A673 (cell line): ENCODE measurements around the gene EFHC1. TPM values are rescaled to one million over a fixed set of nuclear protein-coding genes. Genes with fewer than 3 reads are reported as not detected.

ENCODE experiments used
- BruUV-seq: library from RNA; stranded (reverse); fragments of 400-500 nt; replicated peaks from 2 replicates; lab custom pipeline; 2021; lab: Mats Ljungman, UMichigan
- CTCF ChIA-PET: fragments of 300-600 bp; sonication (Branson Sonifier 250); formaldehyde crosslinking; loops from one replicate; lab custom pipeline; 2022; ENCODE audit warnings: antibody characterized with exemption; lab: Charles Lee
- POLR2A ChIA-PET: fragments of 300-600 bp; sonication (Branson Sonifier 250); formaldehyde crosslinking; loops from one replicate; lab custom pipeline; 2022; ENCODE audit warnings: antibody characterized with exemption; ENCODE audit not compliant: low non-redundant PET; lab: Charles Lee
- DNase-seq: peaks from one replicate; pipeline ENCODE4 v3.0.0-alpha.2; 2015; ENCODE audit warnings: low spot score
- H3K27ac ChIP-seq: fragments of 200-600 bp; sonication (generic); 2 replicates; pipeline ENCODE4 v1.5.1; 2016; ENCODE audit warnings: mixed run types, low read depth, mild to moderate bottlenecking, mixed read lengths, antibody characterized with exemption, low read length; ENCODE audit not compliant: poor library complexity, severe bottlenecking
- H3K27me3 ChIP-seq: fragments of 200-600 bp; sonication (generic); replicated peaks from 2 replicates; pipeline ENCODE4 v1.6.1; 2017; ENCODE audit warnings: mixed run types, low read depth, mild to moderate bottlenecking, mixed read lengths, antibody characterized with exemption, low read length; ENCODE audit not compliant: insufficient read depth, poor library complexity
- H3K36me3 ChIP-seq: fragments of 200-600 bp; sonication (generic); 2 replicates; pipeline ENCODE4 v1.6.1; 2016; ENCODE audit warnings: mixed run types, mild to moderate bottlenecking, mixed read lengths, antibody characterized with exemption, low read length; ENCODE audit not compliant: insufficient read depth, poor library complexity, severe bottlenecking
- H3K4me1 ChIP-seq: fragments of 200-600 bp; sonication (generic); 2 replicates; pipeline ENCODE4 v1.6.1; 2017; ENCODE audit warnings: mixed run types, mild to moderate bottlenecking, mixed read lengths, antibody characterized with exemption, low read length; ENCODE audit not compliant: insufficient read depth, poor library complexity, severe bottlenecking
- H3K4me3 ChIP-seq: fragments of 200-600 bp; sonication (generic); 2 replicates; pipeline ENCODE4 v1.5.1; 2016; ENCODE audit warnings: low read depth, mixed run types, mild to moderate bottlenecking, mixed read lengths, low read length; ENCODE audit not compliant: poor library complexity, severe bottlenecking
- H3K9me3 ChIP-seq: fragments of 200-600 bp; sonication (generic); 2 replicates; pipeline ENCODE4 v1.6.1; 2016; ENCODE audit warnings: mixed run types, low read depth, mild to moderate bottlenecking, mixed read lengths, antibody characterized with exemption, low read length; ENCODE audit not compliant: poor library complexity, severe bottlenecking
- CTCF ChIP-seq: fragments of 300-800, 200-600 bp; sonication (generic); conservative IDR thresholded peaks from 2 replicates; pipeline ENCODE4 v1.5.1; 2017; ENCODE audit warnings: low read depth, mild to moderate bottlenecking, antibody characterized with exemption, low read length, moderate library complexity, mixed read lengths
- EZH2 ChIP-seq: fragments of 200-600 bp; sonication (generic); IDR thresholded peaks from 2 replicates; pipeline ENCODE4 v1.6.1; 2017; ENCODE audit warnings: borderline replicate concordance, low read depth, mild to moderate bottlenecking, mixed read lengths, antibody characterized with exemption, low read length; ENCODE audit not compliant: poor library complexity, severe bottlenecking
- intact Hi-C: fragments of 100-400 bp; cut with micrococcal nuclease; formaldehyde crosslinking; loops from one replicate; pipeline ENCODE4 v1.10.0; 2022; ENCODE audit not compliant: unreplicated experiment
- total RNA-seq: library from RNA; stranded (reverse); gene quantifications from 2 replicates; pipeline ENCODE4 v1.2.3, GENCODE V29; 2021

EFHC1 gene
- total RNA-seq, 1 experiment from 2014 or later, result 16.9 TPM

- Histone ChIP-seq H3K9me3 (no peaks in the 10 kb centered on the region), H3K36me3 (no peaks in the 10 kb centered on the region), H3K27me3 (no peaks in the 10 kb centered on the region), H3K4me3 (no peak overlapping the region), H3K27ac (no peak overlapping the region), H3K4me1 (peaks cover 6% of the 10 kb centered on the region)
- TF ChIP-seq EZH2, result no peak
- no peak for TF ChIP-seq CTCF
- intact Hi-C loops, result no loop called here
- ChIA-PET CTCF (no interaction called here), POLR2A (interaction anchor here (0.6 kb wide), 1 partner anchor 16 kb away, joined by 4 read pairs; no protein-coding TSS in a partner anchor)
- no peak for DNase-seq
- no TSS peak for BruUV-seq
Measured at GRCh38 chr6:52389264-52389625, 30.9 kb upstream of the EFHC1 start.

- no TSS peak for BruUV-seq
- Histone ChIP-seq H3K27ac (no peak overlapping the region), H3K4me3 (no peak overlapping the region), H3K9me3 (no peaks in the 10 kb centered on the region), H3K27me3 (no peaks in the 10 kb centered on the region), H3K4me1 (peaks cover 6% of the 10 kb centered on the region), H3K36me3 (no peaks in the 10 kb centered on the region)
- DNase-seq, result peak; percentile 41
- ChIA-PET CTCF (interaction anchor here (0.6 kb wide), 1 partner anchor 18 kb away, joined by 6 read pairs; no protein-coding TSS in a partner anchor), POLR2A (interaction anchor here (0.6 kb wide), 1 partner anchor 16 kb away, joined by 4 read pairs; no protein-coding TSS in a partner anchor)
- TF ChIP-seq EZH2, result no peak
- no peak for TF ChIP-seq CTCF
- intact Hi-C loops, result no loop called here
Measured at GRCh38 chr6:52389626-52390360, 30.3 kb upstream of the EFHC1 start.

DNA sequence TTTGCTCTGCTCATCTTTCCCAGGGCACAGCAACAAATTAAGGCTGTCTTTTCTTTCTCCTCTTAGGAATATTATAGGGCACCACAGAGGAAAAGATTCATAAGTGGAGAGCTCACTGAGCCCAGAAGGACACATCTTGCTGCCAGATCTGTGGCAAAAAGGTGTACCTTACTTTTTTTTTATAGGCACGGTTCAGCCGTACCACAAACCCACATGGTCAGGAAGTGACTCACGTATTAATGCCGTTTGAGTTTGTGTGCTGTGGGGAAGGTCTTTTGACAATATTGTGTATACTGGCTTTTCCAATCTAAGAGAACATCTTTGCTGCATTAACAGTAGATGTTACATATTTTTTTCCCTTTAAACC is 29.8 kb upstream of the EFHC1 start:
- ChIA-PET CTCF (interaction anchor here (0.6 kb wide), 1 partner anchor 17 kb away, joined by 6 read pairs; no protein-coding TSS in a partner anchor), POLR2A (no interaction called here)
- peak; percentile 49 for DNase-seq
- Histone ChIP-seq H3K27me3 (no peaks in the 10 kb centered on the region), H3K9me3 (no peaks in the 10 kb centered on the region), H3K36me3 (no peaks in the 10 kb centered on the region), H3K27ac (no peak overlapping the region), H3K4me1 (peaks cover 6% of the 10 kb centered on the region), H3K4me3 (no peak overlapping the region)
- BruUV-seq, result no TSS peak
- TF ChIP-seq CTCF (no peak), EZH2 (no peak)
- intact Hi-C loops, result no loop called here
